Brain microvascular endothelial cell (primary cell): Measurements from ENCODE around the gene BRSK2.
"Not testable (repeated sequence)": the region's sequence is repeated elsewhere in the genome, so short reads cannot be mapped to it uniquely, and the experiment has no call there.

ENCODE experiments used
- DNase-seq: peaks from one replicate; pipeline ENCODE4 v3.0.0-alpha.2; 2020
- H3K27ac ChIP-seq: fragments of 250-450 bp; sonication (Bioruptor Pico); 2 replicates; pipeline ENCODE4 v1.5.1; 2020; ENCODE audit warnings: mild to moderate bottlenecking, moderate library complexity
- H3K27me3 ChIP-seq: fragments of 250-450 bp; sonication (Bioruptor Pico); replicated peaks from 2 replicates; pipeline ENCODE4 v1.5.1; 2020; ENCODE audit warnings: mild to moderate bottlenecking
- H3K36me3 ChIP-seq: fragments of 250-450 bp; sonication (Bioruptor Pico); replicated peaks from 2 replicates; pipeline ENCODE4 v1.5.1; 2020; ENCODE audit warnings: mild to moderate bottlenecking
- H3K4me3 ChIP-seq: 2 replicates; pipeline ENCODE4 v1.5.1; 2011; ENCODE audit warnings: low read depth, mild to moderate bottlenecking, control low read depth, low read length, moderate library complexity
- CTCF ChIP-seq: IDR thresholded peaks from 2 replicates; pipeline ENCODE4 v1.5.1; 2011; ENCODE audit warnings: low read depth, mild to moderate bottlenecking, moderate library complexity, low read length, control low read depth, inconsistent platforms; ENCODE audit errors: missing control alignments
- in situ Hi-C: cut with HindIII; loops from 2 replicates; pipeline ENCODE4 v1.10.0; 2017; ENCODE audit warnings: low sequenced_read_pairs, low pct_ligation_motif_present

Gene BRSK2

GRCh38 chr11:1344056-1344635, 45.6 kb upstream of the BRSK2 start:
- Histone ChIP-seq H3K4me3 (no peak overlapping the region), H3K36me3 (no peaks in the 10 kb centered on the region), H3K27me3 (no peaks in the 10 kb centered on the region), H3K27ac (no peak overlapping the region)
- TF ChIP-seq CTCF: no peak
- DNase-seq: no peak
- in situ Hi-C loops: no loop called here

GRCh38 chr11:1345737-1346513, 43.8 kb upstream of the BRSK2 start:
- Histone ChIP-seq H3K4me3 (no peak overlapping the region), H3K27me3 (no peaks in the 10 kb centered on the region), H3K36me3 (no peaks in the 10 kb centered on the region), H3K27ac (no peak overlapping the region)
- in situ Hi-C loops: no loop called here
- no peak for TF ChIP-seq CTCF
- no peak for DNase-seq

- Histone ChIP-seq H3K27ac (no peak overlapping the region), H3K36me3 (no peaks in the 10 kb centered on the region), H3K27me3 (no peaks in the 10 kb centered on the region), H3K4me3 (no peak overlapping the region)
- in situ Hi-C loops: no loop called here
- DNase-seq: no peak
- TF ChIP-seq CTCF: no peak
Observed at GRCh38 chr11:1346669-1347390, 42.9 kb upstream of the BRSK2 start.

- H3K27me3 ChIP-seq, DNase-seq, H3K27ac ChIP-seq, H3K36me3 ChIP-seq, H3K4me3 ChIP-seq, in situ Hi-C loops: not testable (repeated sequence)
Observed at GRCh38 chr11:1347411-1347999, 42.2 kb upstream of the BRSK2 start.

GRCh38 chr11:1348146-1348795, 41.5 kb upstream of the BRSK2 start:
- in situ Hi-C loops: no loop called here
- Histone ChIP-seq H3K27ac (no peak overlapping the region), H3K36me3 (no peaks in the 10 kb centered on the region), H3K4me3 (no peak overlapping the region), H3K27me3 (no peaks in the 10 kb centered on the region)
- DNase-seq: no peak
- no peak for TF ChIP-seq CTCF
